ENCODE measurements around the gene SEC61G. TPM values are rescaled to one million over a fixed set of nuclear protein-coding genes. Genes with fewer than 3 reads are reported as not detected.

Gene SEC61G
- polyA plus RNA-seq, 3 donors = 194 to 203 (median 194) TPM

- DNase-seq (ENCODE audit: low read depth in 3 of 3, low spot score in 2 of 3) = no peak
Observed at GRCh38 chr7:54769203-54769602, 10.2 kb upstream of the SEC61G start.

GRCh38 chr7:54764861-54765260 lies 5.8 kb upstream of the SEC61G start:
- DNase-seq (ENCODE audit: low read depth in 3 of 3, low spot score in 2 of 3) = no peak

GRCh38 chr7:54757711-54758110 lies 1.3 kb downstream of the SEC61G start:
- DNase-seq (ENCODE audit: low read depth in 3 of 3, low spot score in 2 of 3) = no peak

GRCh38 chr7:54749200-54749599 lies 9.8 kb downstream of the SEC61G start:
- DNase-seq (ENCODE audit: low read depth in 3 of 3, low spot score in 2 of 3) = peak in 1 of 3 donors; percentile 6

- no peak for DNase-seq (ENCODE audit: low read depth in 3 of 3, low spot score in 2 of 3)
Observed at GRCh38 chr7:54747234-54747633, 11.8 kb downstream of the SEC61G start.

- no peak for DNase-seq (ENCODE audit: low read depth in 3 of 3, low spot score in 2 of 3)
Observed at GRCh38 chr7:54743580-54743979, 15.4 kb downstream of the SEC61G start.

- DNase-seq (ENCODE audit: low read depth in 3 of 3, low spot score in 2 of 3) = no peak
Observed at GRCh38 chr7:54738737-54739136, 20.3 kb downstream of the SEC61G start.

- DNase-seq (ENCODE audit: low read depth in 3 of 3, low spot score in 2 of 3) = no peak
Observed at GRCh38 chr7:54729107-54729506, 29.9 kb downstream of the SEC61G start.

- DNase-seq (ENCODE audit: low read depth in 3 of 3, low spot score in 2 of 3) = no peak
Observed at GRCh38 chr7:54728411-54728810, 30.6 kb downstream of the SEC61G start.

- no peak for DNase-seq (ENCODE audit: low read depth in 3 of 3, low spot score in 2 of 3)
Observed at GRCh38 chr7:54725255-54725654, 33.8 kb downstream of the SEC61G start.

- no peak for DNase-seq (ENCODE audit: low read depth in 3 of 3, low spot score in 2 of 3)
Observed at GRCh38 chr7:54722502-54722901, 36.5 kb downstream of the SEC61G start.

- DNase-seq (ENCODE audit: low read depth in 3 of 3, low spot score in 2 of 3) = no peak
Observed at GRCh38 chr7:54722026-54722425, 37.0 kb downstream of the SEC61G start.

GRCh38 chr7:54719974-54720373 lies 39.0 kb downstream of the SEC61G start:
- DNase-seq (ENCODE audit: low read depth in 3 of 3, low spot score in 2 of 3) = no peak

- no peak for DNase-seq (ENCODE audit: low read depth in 3 of 3, low spot score in 2 of 3)
Observed at GRCh38 chr7:54719425-54719824, 39.6 kb downstream of the SEC61G start.

- DNase-seq (ENCODE audit: low read depth in 3 of 3, low spot score in 2 of 3) = no peak
Observed at GRCh38 chr7:54712820-54713219, 46.2 kb downstream of the SEC61G start.

GRCh38 chr7:54711900-54712595 lies 47.0 kb downstream of the SEC61G start:
- no peak for DNase-seq (ENCODE audit: low read depth in 3 of 3, low spot score in 2 of 3)

GRCh38 chr7:54709283-54709682 lies 49.7 kb downstream of the SEC61G start:
- DNase-seq (ENCODE audit: low read depth in 3 of 3, low spot score in 2 of 3) = no peak

GRCh38 chr7:54705436-54705835 lies 53.6 kb downstream of the SEC61G start:
- DNase-seq (ENCODE audit: low read depth in 3 of 3, low spot score in 2 of 3) = no peak

- no peak for DNase-seq (ENCODE audit: low read depth in 3 of 3, low spot score in 2 of 3)
Observed at GRCh38 chr7:54704851-54705250, 54.2 kb downstream of the SEC61G start.

Measured in right renal cortex interstitium (tissue), 3 donors.